DND-41 (cell line): ENCODE data around the gene SPACA6.

Source experiments
- ATAC-seq: fragments of 200-7000 bp; cut with Tn5 transposase; 3 replicates; pipeline ENCODE4 v1.9.1; 2021; ENCODE audit warnings: low read depth; ENCODE audit not compliant: insufficient read depth
- DNase-seq: peaks from one replicate; pipeline ENCODE4 v3.0.0-alpha.2; 2020
- H2AFZ ChIP-seq: 2 replicates; pipeline ENCODE4 v1.6.0; 2012; ENCODE audit warnings: low read depth, low read length
- H3K27ac ChIP-seq: 2 replicates; pipeline ENCODE4 v1.5.1; 2012; ENCODE audit warnings: low read length, inconsistent platforms
- H3K27me3 ChIP-seq: fragments of 200-600 bp; sonication (generic); 2 replicates; pipeline ENCODE4 v1.6.0; 2012; ENCODE audit warnings: low read length, mild to moderate bottlenecking, inconsistent platforms; ENCODE audit not compliant: insufficient read depth, poor library complexity
- H3K36me3 ChIP-seq: 2 replicates; pipeline ENCODE4 v1.5.1; 2012; ENCODE audit warnings: low read length, inconsistent platforms; ENCODE audit not compliant: insufficient read depth
- H3K4me1 ChIP-seq: 2 replicates; pipeline ENCODE4 v1.5.1; 2012; ENCODE audit warnings: mild to moderate bottlenecking, low read length; ENCODE audit not compliant: insufficient read depth
- H3K4me2 ChIP-seq: 2 replicates; pipeline ENCODE4 v1.6.0; 2012; ENCODE audit warnings: mild to moderate bottlenecking, moderate library complexity, low read length, inconsistent platforms; ENCODE audit not compliant: insufficient read depth
- H3K4me3 ChIP-seq, 2 experiments: fragments of 200-600 bp in 1 of 2; shearing (Covaris generic) in 1 of 2; 2 replicates each; pipeline ENCODE4 v1.5.1; 2012 to 2016; ENCODE audit warnings: inconsistent platforms in 2 of 2, low read length in 2 of 2, mild to moderate bottlenecking in 2 of 2, low read depth in 1 of 2, moderate library complexity in 1 of 2
- H3K79me2 ChIP-seq: 2 replicates; pipeline ENCODE4 v1.6.0; 2012; ENCODE audit warnings: low read length, inconsistent platforms; ENCODE audit not compliant: insufficient read depth
- H3K9ac ChIP-seq: 2 replicates; pipeline ENCODE4 v1.6.0; 2012; ENCODE audit warnings: low read depth, mild to moderate bottlenecking, inconsistent platforms, low read length, moderate library complexity
- H3K9me3 ChIP-seq: 2 replicates; pipeline ENCODE4 v1.5.1; 2012; ENCODE audit warnings: low read length, moderate library complexity, mild to moderate bottlenecking, inconsistent platforms; ENCODE audit not compliant: insufficient read depth, severe bottlenecking
- H4K20me1 ChIP-seq: 2 replicates; pipeline ENCODE4 v1.6.0; 2012; ENCODE audit warnings: low read length; ENCODE audit not compliant: insufficient read depth
- CTCF ChIP-seq: IDR thresholded peaks from 2 replicates; pipeline ENCODE4 v1.5.1; 2012; ENCODE audit warnings: borderline replicate concordance, low read length, moderate library complexity, mild to moderate bottlenecking; ENCODE audit not compliant: poor library complexity, severe bottlenecking; ENCODE audit errors: extremely low read depth
- EZH2 ChIP-seq: IDR thresholded peaks from 3 replicates; pipeline ENCODE4 v1.6.1; 2012; ENCODE audit warnings: borderline replicate concordance, low read depth, mild to moderate bottlenecking, moderate library complexity, low read length, inconsistent platforms; ENCODE audit not compliant: severe bottlenecking

Gene SPACA6

GRCh38 chr19:51660975-51661600 is 32.0 kb upstream of the SPACA6 start:
- no peaks in the 10 kb centered on the region for H3K36me3 ChIP-seq
- peak; percentile 64; the same call in 2 of the 3 replicates for ATAC-seq
- no peaks in the 10 kb centered on the region for H3K79me2 ChIP-seq
- no peak overlapping the region for H3K9ac ChIP-seq
- TF ChIP-seq EZH2 (no peak), CTCF (peak; percentile 75)
- H3K27me3 ChIP-seq, result no peaks in the 10 kb centered on the region
- H3K4me2 ChIP-seq, result no peak overlapping the region
- H3K9me3 ChIP-seq, result no peaks in the 10 kb centered on the region
- peaks cover 6% of the 10 kb centered on the region; the same call in 1 of the 2 replicates for H3K4me1 ChIP-seq
- H3K27ac ChIP-seq, result no peak overlapping the region
- peak; percentile 70 for DNase-seq
- no peak overlapping the region for H3K4me3 ChIP-seq
- H2AFZ ChIP-seq, result no peak overlapping the region
- H4K20me1 ChIP-seq, result no peaks in the 10 kb centered on the region

- no peak for ATAC-seq
- no peak for DNase-seq
- Histone ChIP-seq H4K20me1 (no peaks in the 10 kb centered on the region), H3K36me3 (no peaks in the 10 kb centered on the region), H3K9ac (no peak overlapping the region), H2AFZ (no peak overlapping the region), H3K4me3 (no peak overlapping the region), H3K27ac (no peak overlapping the region), H3K4me1 (no peaks in the 10 kb centered on the region), H3K79me2 (no peaks in the 10 kb centered on the region), H3K27me3 (peaks cover 4% of the 10 kb centered on the region), H3K9me3 (no peaks in the 10 kb centered on the region), H3K4me2 (no peak overlapping the region)
- TF ChIP-seq CTCF, result no peak
These were observed 29.5 kb upstream of the SPACA6 start for GRCh38 chr19:51663650-51664049.

DNA sequence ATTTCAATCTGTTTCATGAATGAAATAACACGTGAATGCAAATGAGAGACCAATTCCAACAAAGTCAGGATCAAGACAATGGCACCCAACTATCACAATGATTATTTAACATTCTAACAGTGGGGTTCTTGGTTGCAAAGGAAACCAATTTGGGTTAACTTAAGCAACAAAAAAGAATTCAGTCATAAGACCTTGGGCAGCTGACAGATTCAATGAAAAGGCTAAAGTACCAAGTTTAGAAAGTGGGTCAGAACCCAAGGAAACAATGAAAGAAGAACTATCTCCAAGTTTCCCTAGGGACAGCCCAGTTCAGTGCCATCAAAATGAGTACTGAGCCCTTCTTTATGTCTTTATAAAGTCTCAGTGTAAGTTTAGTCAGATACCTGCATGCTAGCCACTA is 29.0 kb upstream of the SPACA6 start:
- TF ChIP-seq EZH2, result no peak
- TF ChIP-seq CTCF, result no peak
- DNase-seq (no peak), ATAC-seq (no peak)
- Histone ChIP-seq H2AFZ (no peak overlapping the region), H3K9me3 (no peaks in the 10 kb centered on the region), H3K27ac (no peak overlapping the region), H3K27me3 (peaks cover 4% of the 10 kb centered on the region), H3K36me3 (no peaks in the 10 kb centered on the region), H3K9ac (no peak overlapping the region), H3K79me2 (no peaks in the 10 kb centered on the region), H3K4me2 (no peak overlapping the region), H3K4me1 (no peaks in the 10 kb centered on the region), H3K4me3 (no peak overlapping the region), H4K20me1 (no peaks in the 10 kb centered on the region)
